SIG-M5 (cell line): Measurements from ENCODE around the gene TANC1.
A peak's percentile ranks its signal among the peaks of the same experiment; 100 is the strongest.

Source experiments
- DNase-seq: peaks from one replicate; lab custom pipeline; 2025; lab: John Stamatoyannopoulos, UW

The TANC1 gene

GRCh38 chr2:159118115-159118858 is 149.8 kb downstream of the TANC1 start:
- DNase-seq: peak; percentile 19

- no peak for DNase-seq
Observed at GRCh38 chr2:159118859-159119500, 150.5 kb downstream of the TANC1 start.

DNA sequence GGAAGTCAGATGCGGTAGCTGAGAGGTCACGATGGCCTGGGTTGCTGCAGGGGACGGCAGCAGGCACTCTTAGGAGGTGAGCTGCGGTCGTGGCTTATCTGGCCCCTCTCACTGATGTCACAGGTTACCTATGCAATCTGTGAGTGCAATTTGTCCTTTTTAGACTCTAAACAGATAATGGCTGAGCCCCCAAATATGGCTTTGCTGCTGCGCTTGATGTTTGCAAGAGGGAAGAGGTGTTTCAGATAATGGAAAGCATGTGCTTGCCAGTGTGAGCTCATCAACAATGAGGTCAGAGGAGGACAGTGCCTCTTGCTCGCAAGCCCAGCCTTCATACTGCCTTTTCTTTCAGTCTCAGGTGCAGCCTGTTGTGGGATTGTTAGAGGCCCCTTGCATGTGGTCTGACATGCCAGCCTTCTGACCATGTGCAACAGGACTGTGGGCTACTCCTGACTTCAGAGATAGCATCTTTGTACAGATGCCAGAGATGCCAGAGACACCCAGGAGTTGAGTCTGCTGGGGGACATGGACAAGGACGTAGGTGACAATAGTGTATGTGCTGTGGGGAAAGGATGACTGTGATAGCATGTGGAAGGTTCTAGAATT is 151.3 kb downstream of the TANC1 start:
- no peak for DNase-seq

DNA sequence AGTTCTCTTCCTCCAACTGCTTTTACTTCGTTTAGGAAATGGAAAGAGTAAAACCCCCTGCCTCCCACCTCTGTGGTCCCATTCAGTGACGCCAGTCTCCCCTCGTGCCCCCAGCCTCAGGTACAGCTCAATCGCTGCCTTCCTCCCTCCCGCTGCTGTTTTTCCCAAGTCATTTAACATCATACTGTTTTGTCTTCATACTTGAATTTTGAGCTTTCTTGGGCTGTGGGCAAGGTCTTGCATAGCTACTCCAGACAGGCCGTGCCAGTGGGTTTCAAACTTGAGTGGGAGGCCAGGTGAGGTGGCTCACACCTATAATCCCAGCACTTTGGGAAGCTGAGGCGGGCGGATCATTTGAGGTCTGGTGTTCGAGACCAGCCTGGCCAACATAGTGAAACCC is 155.3 kb downstream of the TANC1 start:
- DNase-seq: no peak

- DNase-seq: peak; percentile 60
Observed at GRCh38 chr2:159124441-159124911, 156.0 kb downstream of the TANC1 start.

DNA sequence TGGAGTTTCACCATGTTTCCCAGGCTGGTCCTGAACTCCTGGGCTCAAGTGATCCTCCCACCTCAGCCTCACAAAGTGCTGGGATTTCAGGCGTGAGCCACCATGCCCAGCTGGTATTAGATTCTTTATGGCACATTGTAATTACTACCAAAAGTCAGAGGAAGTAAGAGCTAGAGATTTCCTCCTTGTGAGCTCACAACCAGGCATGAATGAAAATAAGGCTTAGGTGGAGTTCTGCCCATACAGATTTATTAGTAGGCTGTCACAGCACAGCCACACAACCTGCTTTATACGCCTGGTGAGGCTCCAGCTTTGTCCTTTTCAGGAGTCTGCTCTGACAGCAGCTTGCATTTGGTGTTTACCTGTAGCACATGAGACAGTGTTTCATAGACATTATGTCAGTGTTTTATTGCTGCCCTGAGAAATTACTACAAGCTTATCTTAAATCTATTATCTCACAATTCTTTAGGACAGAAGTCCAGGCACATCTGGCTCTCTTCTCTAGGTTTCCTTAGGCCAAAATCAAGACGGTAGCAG is 156.6 kb downstream of the TANC1 start:
- no peak for DNase-seq

DNA sequence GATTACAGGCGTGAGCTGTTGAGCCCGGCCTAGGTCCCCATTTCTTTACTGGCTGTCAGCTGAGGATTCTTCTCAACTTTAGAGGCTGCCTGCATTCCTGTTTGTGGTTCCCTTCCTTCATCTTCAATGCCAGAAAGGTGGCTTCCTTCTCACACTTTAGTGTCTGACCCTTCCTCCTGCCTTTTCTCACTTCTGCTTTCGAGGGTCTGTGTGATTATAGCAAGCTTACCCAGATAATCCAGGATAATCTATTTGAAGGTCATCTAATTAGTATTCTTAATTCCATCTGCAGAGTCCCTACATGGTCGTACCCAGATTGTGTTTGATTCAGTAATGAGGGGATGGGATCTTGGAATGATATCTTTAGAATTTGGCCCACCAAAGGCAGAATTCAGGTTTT is 157.4 kb downstream of the TANC1 start:
- DNase-seq: no peak

DNA sequence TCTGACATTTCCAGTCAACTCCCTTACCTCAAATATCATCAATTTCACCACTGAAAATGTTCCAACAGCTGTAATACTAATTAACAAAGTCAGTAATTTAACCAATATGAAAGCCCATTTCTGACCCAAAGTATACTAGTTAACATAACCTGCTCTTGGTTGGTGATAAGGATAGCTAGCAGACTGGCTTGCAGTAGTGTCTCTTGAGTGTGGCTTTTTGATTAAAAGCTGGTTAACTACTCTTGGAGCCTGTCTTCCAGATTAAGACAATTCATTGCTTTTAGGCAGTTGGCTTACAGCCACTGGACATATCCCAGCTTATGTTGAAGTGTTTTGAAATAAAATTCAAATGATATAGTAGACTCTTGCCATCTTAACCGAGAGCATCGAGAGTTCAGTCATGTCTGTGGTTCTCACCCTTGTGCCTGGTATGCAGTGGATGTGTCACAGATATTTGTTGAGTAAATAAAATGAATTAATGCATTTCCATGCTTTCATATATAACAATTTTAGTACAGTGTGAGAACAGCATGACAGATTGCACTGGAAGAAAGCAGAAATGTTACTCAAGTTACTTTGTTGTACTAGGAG is 158.1 kb downstream of the TANC1 start:
- no peak for DNase-seq

DNA sequence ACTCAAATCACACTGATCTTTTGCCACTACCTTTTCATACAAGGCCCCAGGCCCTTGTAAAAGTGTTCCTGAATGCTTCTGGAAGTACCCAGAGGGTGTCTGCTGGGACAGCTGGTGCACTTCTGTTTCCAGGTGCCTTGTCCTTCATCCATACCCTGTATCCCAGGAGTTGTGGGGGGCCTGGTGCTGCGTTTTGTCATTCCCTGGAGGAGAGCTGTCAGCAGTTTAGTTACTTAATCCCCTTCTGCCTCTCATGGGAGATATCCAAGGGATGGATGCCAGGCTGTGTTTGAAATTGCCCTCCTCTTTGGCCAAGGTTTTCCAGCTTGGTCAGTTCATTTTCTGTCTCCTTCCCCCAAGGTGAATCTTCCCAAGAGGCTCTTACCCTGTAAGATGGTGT is 159.8 kb downstream of the TANC1 start:
- DNase-seq: no peak

GRCh38 chr2:159129269-159129668 is 160.8 kb downstream of the TANC1 start:
- no peak for DNase-seq

GRCh38 chr2:159129824-159130223 is 161.4 kb downstream of the TANC1 start:
- no peak for DNase-seq

- no peak for DNase-seq
Observed at GRCh38 chr2:159130302-159130701, 161.9 kb downstream of the TANC1 start.

DNA sequence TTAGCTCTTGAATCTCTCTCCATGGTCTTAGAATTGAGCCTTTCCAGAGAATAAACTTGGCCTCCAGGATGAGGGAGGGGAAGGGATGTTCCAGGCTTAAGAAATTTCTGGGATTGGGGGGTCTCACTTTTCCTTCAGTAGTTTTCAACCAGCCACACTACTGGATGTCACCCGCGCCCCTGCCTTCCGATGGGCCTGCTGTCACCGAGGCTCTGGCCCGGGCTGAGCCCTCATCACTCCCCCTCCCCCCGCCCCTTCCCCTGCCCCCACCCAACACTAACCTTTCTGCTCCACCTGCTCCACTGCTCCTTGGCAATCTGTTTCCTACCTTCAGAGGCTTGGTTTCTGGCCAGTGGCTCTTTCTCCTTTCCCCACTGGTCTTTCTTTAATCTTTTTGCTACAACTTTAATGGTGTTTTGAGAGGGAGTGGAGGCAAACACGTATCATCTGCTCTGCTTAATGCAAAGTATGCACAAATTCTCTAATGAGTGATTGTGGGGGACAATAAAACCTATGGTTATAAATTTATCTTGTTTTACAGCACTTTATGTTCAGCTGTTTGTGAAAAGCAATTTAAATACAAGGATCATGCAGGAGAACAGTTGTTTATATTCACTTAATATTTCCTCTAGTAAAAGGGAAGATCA is 162.9 kb downstream of the TANC1 start:
- no peak for DNase-seq

DNA sequence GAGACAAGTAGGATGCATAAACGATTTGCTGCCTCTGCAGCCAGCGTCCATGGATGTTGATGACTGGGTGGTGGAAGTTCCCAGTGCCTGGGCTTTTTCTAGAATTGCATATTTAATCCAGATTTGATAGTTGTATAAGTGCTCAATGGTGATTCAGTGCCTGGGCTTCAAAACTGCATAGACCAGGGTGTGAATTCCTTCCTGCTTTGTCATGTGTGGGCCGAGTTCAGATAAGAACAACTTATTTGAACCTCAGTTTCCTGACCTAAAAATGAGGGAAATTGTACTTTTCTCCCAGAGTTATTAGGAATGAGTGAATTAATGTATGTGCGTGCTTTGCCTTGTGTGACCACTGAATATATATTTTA is 163.5 kb downstream of the TANC1 start:
- DNase-seq: no peak

- no peak for DNase-seq
Observed at GRCh38 chr2:159133797-159134196, 165.4 kb downstream of the TANC1 start.

GRCh38 chr2:159134979-159135378 is 166.5 kb downstream of the TANC1 start:
- no peak for DNase-seq

- DNase-seq: no peak
Observed at GRCh38 chr2:159136391-159136790, 168.0 kb downstream of the TANC1 start.

GRCh38 chr2:159137511-159138241 is 169.2 kb downstream of the TANC1 start:
- DNase-seq: no peak

GRCh38 chr2:159138642-159139182 is 170.3 kb downstream of the TANC1 start:
- no peak for DNase-seq

GRCh38 chr2:159139216-159139933 is 170.9 kb downstream of the TANC1 start:
- DNase-seq: no peak
